Endothelial cell of umbilical vein (primary cell): Measurements from ENCODE around the gene TAMALIN. TPM values are rescaled to one million over a fixed set of nuclear protein-coding genes. Genes with fewer than 3 reads are reported as not detected.

Experiments
- BruUV-seq: library from RNA; stranded (reverse); fragments of 400-500 nt; replicated peaks from 2 replicates; lab custom pipeline; 2021; lab: Mats Ljungman, UMichigan
- CTCF ChIA-PET: fragments of 300-600, 350-600 bp; sonication (Branson Sonifier 250); formaldehyde crosslinking; loops from one replicate; lab custom pipeline; 2021; ENCODE audit warnings: antibody characterized with exemption, inconsistent platforms; lab: Charles Lee
- POLR2A ChIA-PET: fragments of 300-600, 350-600 bp; sonication (Branson Sonifier 250); formaldehyde crosslinking; loops from one replicate; lab custom pipeline; 2021; ENCODE audit warnings: antibody characterized with exemption, inconsistent platforms; lab: Charles Lee
- DNase-seq: peaks from one replicate; pipeline ENCODE4 v3.0.0-alpha.2; 2011; ENCODE audit warnings: low read depth, low spot score
- FAIRE-seq: peaks from 2 replicates; lab custom pipeline; 2011; peaks lifted over from hg19 to GRCh38; lab: Jason Lieb, UNC
- H2AFZ ChIP-seq: 2 replicates; pipeline ENCODE4 v1.6.0; 2012; ENCODE audit warnings: low read depth, low read length, control low read depth, inconsistent platforms
- H3K27ac ChIP-seq: 2 replicates; pipeline ENCODE4 v1.5.1; 2011; ENCODE audit warnings: low read depth, mild to moderate bottlenecking, control low read depth, low read length, moderate library complexity; ENCODE audit not compliant: insufficient read depth
- H3K27me3 ChIP-seq, 2 experiments: 2 replicates each; pipeline versions ENCODE4 v1.6.0 to v1.6.1; 2011; ENCODE audit warnings: low read length in 2 of 2, mixed read lengths in 1 of 2; ENCODE audit not compliant: control insufficient read depth in 2 of 2, insufficient read depth in 2 of 2
- H3K36me3 ChIP-seq, 2 experiments: 2 replicates in 1 of 2; 3 replicates in 1 of 2; pipeline ENCODE4 v1.5.1; 2011; ENCODE audit warnings: low read length in 2 of 2, mild to moderate bottlenecking in 1 of 2, moderate library complexity in 1 of 2; ENCODE audit not compliant: control insufficient read depth in 2 of 2, insufficient read depth in 2 of 2; ENCODE audit errors: extremely low read depth in 1 of 2
- H3K4me1 ChIP-seq: 3 replicates; pipeline ENCODE4 v1.5.1; 2011; ENCODE audit warnings: mild to moderate bottlenecking, low read length; ENCODE audit not compliant: control insufficient read depth, insufficient read depth; ENCODE audit errors: extremely low read depth
- H3K4me2 ChIP-seq: 2 replicates; pipeline ENCODE4 v1.6.1; 2011; ENCODE audit warnings: low read length, control low read depth, mixed read lengths; ENCODE audit not compliant: insufficient read depth
- H3K4me3 ChIP-seq, 3 experiments: fragments of 200-600 bp in 1 of 3; sonication (generic), shearing (Covaris generic) in 1 of 3; replicated peaks in 1 of 3; 2 replicates each; pipeline ENCODE4 v1.5.1; 2011 to 2016; ENCODE audit warnings: control low read depth in 3 of 3, low read length in 3 of 3, mild to moderate bottlenecking in 2 of 3, inconsistent platforms in 1 of 3, low read depth in 1 of 3, moderate library complexity in 1 of 3; ENCODE audit not compliant: insufficient read depth in 1 of 3
- H3K79me2 ChIP-seq: 2 replicates; pipeline ENCODE4 v1.6.0; 2012; ENCODE audit warnings: low read length, inconsistent platforms; ENCODE audit not compliant: control insufficient read depth, insufficient read depth
- H3K9ac ChIP-seq: replicated peaks from 2 replicates; pipeline ENCODE3; 2011; ENCODE audit warnings: low read length, control low read depth; ENCODE audit not compliant: insufficient read depth; ENCODE audit errors: extremely low read depth
- H3K9me1 ChIP-seq: replicated peaks from 3 replicates; pipeline ENCODE4 v1.6.0; 2011; ENCODE audit warnings: mild to moderate bottlenecking, low read length; ENCODE audit not compliant: control insufficient read depth, insufficient read depth; ENCODE audit errors: extremely low read depth
- H3K9me3 ChIP-seq: replicated peaks from 2 replicates; pipeline ENCODE4 v1.5.1; 2012; ENCODE audit warnings: low read length, inconsistent platforms; ENCODE audit not compliant: control insufficient read depth, insufficient read depth
- H4K20me1 ChIP-seq: replicated peaks from 2 replicates; pipeline ENCODE3; 2011; ENCODE audit warnings: mild to moderate bottlenecking, low read length; ENCODE audit not compliant: control insufficient read depth, insufficient read depth; ENCODE audit errors: extremely low read depth
- CTCF ChIP-seq, 2 donors: IDR thresholded peaks; 1 replicate in 1 of 2; 2 replicates in 1 of 2; pipeline ENCODE4 v1.5.1; 2011; ENCODE audit warnings: low read length in 2 of 2, mild to moderate bottlenecking in 2 of 2, moderate library complexity in 2 of 2, control low read depth in 1 of 2, inconsistent platforms in 1 of 2, low read depth in 1 of 2; ENCODE audit not compliant: insufficient read depth in 1 of 2; ENCODE audit errors: extremely low read depth in 1 of 2
- FOS ChIP-seq: IDR thresholded peaks from 2 replicates; pipeline ENCODE4 v1.6.1; 2011; ENCODE audit warnings: mild to moderate bottlenecking, low read length, moderate library complexity, borderline replicate concordance; ENCODE audit not compliant: insufficient read depth
- JUN ChIP-seq: IDR thresholded peaks from 2 replicates; pipeline ENCODE4 v1.6.1; 2011; ENCODE audit warnings: borderline replicate concordance, low read depth; ENCODE audit not compliant: insufficient read length, insufficient read depth
- POLR2AphosphoS5 ChIP-seq: IDR thresholded peaks from 2 replicates; pipeline ENCODE4 v1.6.1; 2012; ENCODE audit warnings: low read depth, mild to moderate bottlenecking, control low read depth, low read length, moderate library complexity; ENCODE audit not compliant: insufficient read depth
- dilution Hi-C: fragments of 300-500 bp; cut with MboI; formaldehyde crosslinking; loops from one replicate; pipeline ENCODE4 v1.15.0; 2019; ENCODE audit warnings: low sequenced_read_pairs; ENCODE audit not compliant: extremely low pct_ligation_motif_present
- intact Hi-C: fragments of 100-400 bp; cut with micrococcal nuclease; formaldehyde crosslinking; loops from one replicate; pipeline ENCODE4 v1.10.0; 2022
- polyA plus RNA-seq, 4 experiments: library from polyadenylated mRNA; depleted of rRNA in 3 of 4; stranded (reverse) in 3 of 4; unstranded in 1 of 4; fragments of >200 nt; gene quantifications; 2 replicates each; pipeline versions ENCODE4 v1.2.1 to v1.2.3, GENCODE V29; 2011 to 2012; ENCODE audit warnings: missing spikeins in 1 of 4
- total RNA-seq: library from RNA; stranded (reverse); gene quantifications from 2 replicates; pipeline ENCODE4 v1.2.3, GENCODE V29; 2021

Gene TAMALIN
- total and polyA plus RNA-seq, 2 donors (not counting 3 experiments of a cell fraction or from before 2014, with no cell fraction given): 53.3 to 87.5 TPM

- BruUV-seq: TSS peak; percentile 61
- DNase-seq (peak; percentile 66), FAIRE-seq (peak; percentile 61)
- no peak for TF ChIP-seq FOS
- TF ChIP-seq POLR2AphosphoS5: peak; percentile 78
- intact Hi-C loops: loop anchor here (1.0 kb wide), 2 partner anchors 15 to 28 kb away; partner anchors contain the start of gene NR4A1
- no peaks in the 10 kb centered on the region for H3K27me3 ChIP-seq
- H3K27ac ChIP-seq: peak overlapping the region; percentile 48
- H3K9ac ChIP-seq: peak overlapping the region; percentile 72
- no peak overlapping the region for H2AFZ ChIP-seq
- no peaks in the 10 kb centered on the region for H3K36me3 ChIP-seq
- H3K4me3 ChIP-seq: peak overlapping the region in 1 of 3 experiments; percentile 41
- POLR2A ChIA-PET: interaction anchor here (1.0 kb wide), 1 partner anchor 30 kb away, joined by 5 read pairs; the partner anchor contains the start of gene TAMALIN
- CTCF ChIA-PET: interaction anchor here (1.0 to 8.7 kb wide), 4 partner anchors 11 to 33 kb away, joined by 4 to 67 read pairs (median 4); partner anchors contain the start of genes ATG101 and NR4A1
- no peaks in the 10 kb centered on the region for H3K9me1 ChIP-seq
- dilution Hi-C loops: no loop called here
- no peaks in the 10 kb centered on the region for H4K20me1 ChIP-seq
- H3K4me1 ChIP-seq: peaks cover 26% of the 10 kb centered on the region
- H3K4me2 ChIP-seq: peak overlapping the region; percentile 37
- H3K9me3 ChIP-seq: no peaks in the 10 kb centered on the region
- H3K79me2 ChIP-seq: no peaks in the 10 kb centered on the region
These were observed 29.9 kb downstream of the TAMALIN start for GRCh38 chr12:52036587-52037171.

- dilution Hi-C loops: no loop called here
- H2AFZ ChIP-seq: peak overlapping the region; percentile 60
- H3K9me1 ChIP-seq: no peaks in the 10 kb centered on the region
- H4K20me1 ChIP-seq: no peaks in the 10 kb centered on the region
- BruUV-seq: no TSS peak
- H3K27me3 ChIP-seq: no peaks in the 10 kb centered on the region
- H3K9ac ChIP-seq: peak overlapping the region; percentile 97
- CTCF ChIA-PET: interaction anchor here (1.0 to 8.7 kb wide), 6 partner anchors 11 to 45 kb away, joined by 3 to 67 read pairs (median 5); partner anchors contain the start of gene ATG101
- peak overlapping the region; percentile 78 for H3K27ac ChIP-seq
- POLR2A ChIA-PET: interaction anchor here (0.6 to 1.0 kb wide), 2 partner anchors 8 to 30 kb away, joined by 5 read pairs; partner anchors contain the start of gene TAMALIN
- no peaks in the 10 kb centered on the region for H3K36me3 ChIP-seq
- FAIRE-seq: no peak
- H3K4me1 ChIP-seq: peaks cover 22% of the 10 kb centered on the region
- no peaks in the 10 kb centered on the region for H3K9me3 ChIP-seq
- no peak for DNase-seq
- intact Hi-C loops: loop anchor here (1.0 kb wide), 2 partner anchors 14 to 27 kb away; partner anchors contain the start of gene NR4A1
- TF ChIP-seq CTCF (IDR thresholded peaks at IDR 0.05; ENCODE audit: extremely low read depth in 1 of 2, insufficient read depth in 1 of 2, low read depth in 1 of 2, low read length in 2 of 2) (peak in 1 of 2 donors; percentile 31), JUN (no peak)
- H3K4me3 ChIP-seq: peak overlapping the region; percentile 41 to 55 (median 55)
- no peaks in the 10 kb centered on the region for H3K79me2 ChIP-seq
- H3K4me2 ChIP-seq: peak overlapping the region; percentile 82
These were observed 30.6 kb downstream of the TAMALIN start for GRCh38 chr12:52037248-52037861.
